Measurements from ENCODE around the gene DYSF.
"Not testable (repeated sequence)": the region's sequence is repeated elsewhere in the genome, so short reads cannot be mapped to it uniquely, and the experiment has no call there.

DYSF gene

DNA sequence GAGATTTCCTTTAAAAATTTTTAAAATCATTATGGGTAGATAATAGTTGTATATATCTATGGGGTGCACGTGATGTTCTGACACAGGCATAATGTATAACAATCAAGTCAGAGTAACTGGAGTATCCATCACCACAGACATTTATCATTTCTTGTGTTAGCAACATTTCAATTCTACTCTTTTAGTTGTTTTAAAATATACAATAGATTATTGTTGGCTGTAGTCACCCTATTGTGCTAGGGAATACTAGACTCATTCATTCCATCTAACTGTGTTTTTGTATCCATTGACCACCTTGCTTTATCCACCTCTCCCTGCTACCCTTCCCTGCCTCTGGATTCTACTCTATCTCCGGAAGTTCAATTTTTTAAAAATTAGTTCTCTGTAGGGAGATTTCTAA lies 31.0 kb downstream of the DYSF start:
- Histone ChIP-seq H3K4me3 (IDR thresholded peaks at IDR 0.05; ENCODE audit: insufficient read depth, low read depth, low read length) (no peak overlapping the region), H3K9ac (no peak overlapping the region), H3K27ac (no peak overlapping the region), H3K79me2 (ENCODE audit: insufficient read depth, low read depth) (no peaks in the 10 kb centered on the region), H2AFZ (ENCODE audit: low read depth) (no peak overlapping the region), H3K4me1 (ENCODE audit: low read depth, poor library complexity, severe bottlenecking) (no peaks in the 10 kb centered on the region), H3K27me3 (ENCODE audit: insufficient read depth, low read depth) (no peaks in the 10 kb centered on the region), H3K36me3 (ENCODE audit: insufficient read depth) (no peaks in the 10 kb centered on the region), H4K20me1 (ENCODE audit: insufficient read depth) (no peaks in the 10 kb centered on the region), H3K4me2 (no peak overlapping the region)
- TF ChIP-seq, protein P1, sequence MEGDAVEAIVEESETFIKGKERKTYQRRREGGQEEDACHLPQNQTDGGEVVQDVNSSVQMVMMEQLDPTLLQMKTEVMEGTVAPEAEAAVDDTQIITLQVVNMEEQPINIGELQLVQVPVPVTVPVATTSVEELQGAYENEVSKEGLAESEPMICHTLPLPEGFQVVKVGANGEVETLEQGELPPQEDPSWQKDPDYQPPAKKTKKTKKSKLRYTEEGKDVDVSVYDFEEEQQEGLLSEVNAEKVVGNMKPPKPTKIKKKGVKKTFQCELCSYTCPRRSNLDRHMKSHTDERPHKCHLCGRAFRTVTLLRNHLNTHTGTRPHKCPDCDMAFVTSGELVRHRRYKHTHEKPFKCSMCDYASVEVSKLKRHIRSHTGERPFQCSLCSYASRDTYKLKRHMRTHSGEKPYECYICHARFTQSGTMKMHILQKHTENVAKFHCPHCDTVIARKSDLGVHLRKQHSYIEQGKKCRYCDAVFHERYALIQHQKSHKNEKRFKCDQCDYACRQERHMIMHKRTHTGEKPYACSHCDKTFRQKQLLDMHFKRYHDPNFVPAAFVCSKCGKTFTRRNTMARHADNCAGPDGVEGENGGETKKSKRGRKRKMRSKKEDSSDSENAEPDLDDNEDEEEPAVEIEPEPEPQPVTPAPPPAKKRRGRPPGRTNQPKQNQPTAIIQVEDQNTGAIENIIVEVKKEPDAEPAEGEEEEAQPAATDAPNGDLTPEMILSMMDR (conservative IDR thresholded peaks at IDR 0.05; ENCODE audit: low read depth, low read length) = no peak

DNA sequence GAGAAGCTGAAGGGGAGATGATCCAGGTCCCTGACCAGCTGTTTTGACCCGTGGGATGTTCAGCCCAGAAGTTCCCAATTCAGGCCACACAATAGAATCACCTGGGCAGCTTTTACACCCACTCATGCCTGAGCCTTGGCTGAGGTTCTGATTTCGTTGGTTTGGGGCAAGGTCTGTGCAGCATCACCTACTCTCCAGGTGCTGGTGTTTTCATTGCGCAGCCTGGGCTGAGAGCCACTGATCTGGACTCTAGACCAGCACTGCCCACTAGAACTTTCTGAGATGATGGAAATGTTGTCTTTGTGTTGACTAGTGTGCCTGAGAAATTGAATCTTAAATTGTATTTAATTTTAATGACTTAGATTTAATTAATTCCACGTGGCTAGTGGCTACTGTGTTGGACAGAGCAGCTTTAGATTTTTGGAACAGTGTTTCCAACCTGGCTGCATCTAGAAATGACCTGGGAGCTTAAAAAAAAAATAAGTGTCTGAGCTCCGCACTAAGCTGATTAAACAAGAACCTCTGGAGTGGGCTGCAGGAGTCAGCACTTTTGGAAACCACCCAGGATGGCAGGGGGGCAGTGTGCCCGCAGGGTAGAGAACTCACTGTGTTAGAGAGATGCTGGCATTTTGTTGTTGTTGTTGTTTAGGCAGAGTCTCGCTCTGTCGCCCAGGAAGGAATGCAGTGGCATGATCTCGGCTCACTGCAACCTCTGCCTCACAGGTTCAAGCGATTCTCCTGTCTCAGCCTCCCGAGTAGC lies 33.7 kb downstream of the DYSF start:
- Histone ChIP-seq H4K20me1 (ENCODE audit: insufficient read depth) (no peaks in the 10 kb centered on the region), H3K27me3 (ENCODE audit: insufficient read depth, low read depth) (no peaks in the 10 kb centered on the region), H3K4me2 (no peak overlapping the region), H3K36me3 (ENCODE audit: insufficient read depth) (no peaks in the 10 kb centered on the region), H2AFZ (ENCODE audit: low read depth) (no peak overlapping the region), H3K4me3 (IDR thresholded peaks at IDR 0.05; ENCODE audit: insufficient read depth, low read depth, low read length) (no peak overlapping the region), H3K4me1 (ENCODE audit: low read depth, poor library complexity, severe bottlenecking) (no peaks in the 10 kb centered on the region), H3K79me2 (ENCODE audit: insufficient read depth, low read depth) (no peaks in the 10 kb centered on the region), H3K27ac (no peak overlapping the region), H3K9ac (no peak overlapping the region)
- TF ChIP-seq, protein P1 (conservative IDR thresholded peaks at IDR 0.05; ENCODE audit: low read depth, low read length) = no peak

DNA sequence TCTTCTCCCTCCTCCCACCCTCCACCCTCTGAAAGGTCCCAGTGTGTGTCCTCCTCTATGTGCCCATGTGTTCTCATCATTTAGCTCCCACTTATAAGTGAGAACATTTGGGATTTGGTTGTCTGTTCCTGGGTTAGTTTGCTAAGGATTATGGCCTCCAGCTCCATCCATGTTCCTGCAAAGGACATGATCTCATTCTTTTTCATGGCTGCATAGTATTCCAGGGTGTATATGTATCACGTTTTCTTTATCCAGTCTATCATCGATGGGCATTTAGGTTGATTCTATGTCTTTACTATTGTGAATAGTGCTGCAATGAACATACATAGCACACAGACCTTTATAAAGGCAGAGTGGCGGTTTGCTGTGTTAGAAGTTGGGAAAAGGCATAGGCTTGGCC lies 38.2 kb downstream of the DYSF start:
- H4K20me1 ChIP-seq (ENCODE audit: insufficient read depth); H3K36me3 ChIP-seq (ENCODE audit: insufficient read depth); H3K27me3 ChIP-seq (ENCODE audit: insufficient read depth, low read depth); H3K4me3 ChIP-seq (IDR thresholded peaks at IDR 0.05; ENCODE audit: insufficient read depth, low read depth, low read length); H3K9ac ChIP-seq; H3K4me1 ChIP-seq (ENCODE audit: low read depth, poor library complexity, severe bottlenecking); H3K79me2 ChIP-seq (ENCODE audit: insufficient read depth, low read depth); H3K4me2 ChIP-seq; H3K27ac ChIP-seq; H2AFZ ChIP-seq (ENCODE audit: low read depth): not testable (repeated sequence)

DNA sequence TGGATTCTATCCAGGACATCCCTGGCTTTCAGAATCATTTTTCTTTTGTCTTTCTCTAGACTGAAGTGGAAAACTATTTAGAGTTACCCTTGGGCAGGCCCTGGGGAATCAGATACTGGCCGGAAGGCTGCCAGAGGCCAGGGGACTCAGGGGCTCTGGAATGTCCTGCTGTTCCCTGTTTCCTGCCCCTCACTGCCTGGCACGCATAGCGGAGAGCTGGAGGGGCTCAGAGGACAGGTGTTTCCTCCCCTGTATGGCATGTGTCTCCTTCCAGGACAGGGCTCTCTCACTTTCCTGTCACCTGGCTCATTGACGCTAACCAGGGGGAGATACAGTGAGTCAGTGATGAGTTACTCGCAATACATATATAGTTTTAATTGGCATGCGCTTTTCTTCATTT lies 38.8 kb downstream of the DYSF start:
- H3K27ac ChIP-seq = no peak overlapping the region
- TF ChIP-seq, protein P1 (conservative IDR thresholded peaks at IDR 0.05; ENCODE audit: low read depth, low read length) = no peak
- no peak overlapping the region for H3K4me3 ChIP-seq (IDR thresholded peaks at IDR 0.05; ENCODE audit: insufficient read depth, low read depth, low read length)
- no peak overlapping the region for H3K9ac ChIP-seq
- no peaks in the 10 kb centered on the region for H3K79me2 ChIP-seq (ENCODE audit: insufficient read depth, low read depth)
- H3K27me3 ChIP-seq (ENCODE audit: insufficient read depth, low read depth) = no peaks in the 10 kb centered on the region
- H4K20me1 ChIP-seq (ENCODE audit: insufficient read depth) = no peaks in the 10 kb centered on the region
- H2AFZ ChIP-seq (ENCODE audit: low read depth) = no peak overlapping the region
- no peaks in the 10 kb centered on the region for H3K36me3 ChIP-seq (ENCODE audit: insufficient read depth)
- H3K4me1 ChIP-seq (ENCODE audit: low read depth, poor library complexity, severe bottlenecking) = no peaks in the 10 kb centered on the region
- no peak overlapping the region for H3K4me2 ChIP-seq

DNA sequence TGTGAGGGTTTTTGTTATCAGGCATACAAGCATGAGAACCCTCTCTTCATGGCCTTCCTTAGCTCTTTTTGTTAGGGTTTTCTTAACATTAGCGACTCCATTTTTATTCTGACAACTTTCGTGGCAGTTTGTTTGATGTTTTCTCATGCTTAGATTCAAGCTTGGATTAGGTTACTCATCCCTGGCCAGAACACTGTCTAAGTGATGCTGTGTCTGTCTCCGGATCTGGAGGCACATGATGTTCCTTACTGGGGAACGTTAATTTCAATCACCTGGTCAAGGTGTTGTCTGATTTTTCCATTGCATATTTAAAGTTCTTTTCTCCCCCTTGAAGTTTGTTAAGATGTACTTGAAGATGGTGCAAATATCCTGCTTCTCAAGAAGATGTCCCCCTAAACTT lies 40.7 kb downstream of the DYSF start:
- H4K20me1 ChIP-seq (ENCODE audit: insufficient read depth) = no peaks in the 10 kb centered on the region
- no peak overlapping the region for H3K9ac ChIP-seq
- H3K36me3 ChIP-seq (ENCODE audit: insufficient read depth) = no peaks in the 10 kb centered on the region
- no peaks in the 10 kb centered on the region for H3K4me1 ChIP-seq (ENCODE audit: low read depth, poor library complexity, severe bottlenecking)
- no peaks in the 10 kb centered on the region for H3K79me2 ChIP-seq (ENCODE audit: insufficient read depth, low read depth)
- no peak overlapping the region for H2AFZ ChIP-seq (ENCODE audit: low read depth)
- H3K4me2 ChIP-seq = no peak overlapping the region
- TF ChIP-seq, protein P1 (conservative IDR thresholded peaks at IDR 0.05; ENCODE audit: low read depth, low read length) = no peak
- no peak overlapping the region for H3K27ac ChIP-seq
- H3K27me3 ChIP-seq (ENCODE audit: insufficient read depth, low read depth) = no peaks in the 10 kb centered on the region
- no peak overlapping the region for H3K4me3 ChIP-seq (IDR thresholded peaks at IDR 0.05; ENCODE audit: insufficient read depth, low read depth, low read length)
